Dedifferentiated amniotic fluid mesenchymal stem cell (primary cell): ENCODE data around the gene TCHHL1.

Source experiments
- DNase-seq: peaks from one replicate; pipeline ENCODE4 v3.0.0-alpha.2; 2016; ENCODE audit errors: extremely low spot score

Gene TCHHL1

GRCh38 chr1:152038871-152039270, 50.0 kb downstream of the TCHHL1 start:
- DNase-seq: no peak

GRCh38 chr1:152036267-152037216, 52.3 kb downstream of the TCHHL1 start, which contains the start of gene S100A11:
Gene S100A11 (minus strand): TSS chr1:152037004. CDS start chr1:152036915, 89 bp downstream.
- DNase-seq: peak; percentile 91

- DNase-seq: peak; percentile 43
These were observed 53.2 kb downstream of the TCHHL1 start for GRCh38 chr1:152035539-152036266.

- peak; percentile 79 for DNase-seq
These were observed 54.0 kb downstream of the TCHHL1 start for GRCh38 chr1:152034654-152035538.

- no peak for DNase-seq
These were observed 54.6 kb downstream of the TCHHL1 start for GRCh38 chr1:152034324-152034653.
